PC-9 (cell line): ENCODE measurements around the gene SLC25A4.

ENCODE experiments used
- CTCF ChIP-seq: fragments of 200-600 bp; sonication (generic); conservative IDR thresholded peaks from 2 replicates; pipeline ENCODE4 v1.6.1; 2017; ENCODE audit warnings: mixed run types, antibody characterized with exemption, mild to moderate bottlenecking, moderate library complexity
- EZH2 ChIP-seq: fragments of 200-600 bp; sonication (generic); IDR thresholded peaks from 2 replicates; pipeline ENCODE4 v1.8.0; 2017; ENCODE audit warnings: antibody characterized with exemption, low read depth

GRCh38 chr4:185183622-185184281, 40.7 kb downstream of the SLC25A4 start:
- TF ChIP-seq CTCF (peak; percentile 73), EZH2 (no peak)
